Testis (tissue), 2 donors: ENCODE data around the gene PPP4R3B.

ENCODE experiments used
- CTCF ChIP-seq, 3 experiments: fragments of 450-650 bp in 2 of 3; fragments of 200-600 bp in 1 of 3; sonication (generic) in 1 of 3; IDR thresholded peaks; one replicate each; pipeline ENCODE4 v1.5.1; 2016 to 2019; ENCODE audit warnings: antibody characterized with exemption in 3 of 3, mild to moderate bottlenecking in 2 of 3, moderate library complexity in 1 of 3
- POLR2A ChIP-seq: fragments of 450-650 bp; IDR thresholded peaks from one replicate; pipeline ENCODE4 v1.6.1; 2017; ENCODE audit warnings: antibody characterized with exemption, mild to moderate bottlenecking, moderate library complexity

- TF ChIP-seq POLR2A (no peak), CTCF (IDR thresholded peaks at IDR 0.05) (no peak)
Measured at GRCh38 chr2:55604027-55604565, 13.3 kb downstream of the PPP4R3B start.
